ENCODE results near the gene PAX7. TPM values are rescaled to one million over a fixed set of nuclear protein-coding genes. Genes with fewer than 3 reads are reported as not detected.

The PAX7 gene
- total RNA-seq, 4 donors from 2014 or later, result 1.8 to 5.1 (median 3.9) TPM

DNA sequence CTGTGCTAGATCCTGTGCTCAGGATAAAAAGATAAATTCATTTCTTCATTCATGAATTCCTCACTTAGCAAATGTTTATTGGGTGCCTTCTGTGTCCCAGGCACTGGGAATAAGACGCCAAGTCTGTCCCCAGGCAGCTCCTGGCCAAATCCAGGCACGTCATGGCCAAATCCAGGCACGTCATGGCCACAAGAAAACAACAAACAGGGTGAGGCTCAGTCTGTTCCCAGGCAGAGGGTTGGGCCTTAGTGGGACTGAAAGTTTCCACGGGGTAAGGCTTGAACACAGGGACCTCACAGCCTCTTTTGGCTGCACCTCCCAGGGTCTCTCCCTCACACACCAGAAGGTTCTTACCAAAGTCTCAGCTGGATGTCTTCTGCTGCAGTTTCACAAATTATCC lies 95.7 kb downstream of the PAX7 start:
- ATAC-seq (peak; percentile 35 to 46), DNase-seq (peak in 1 of 2 donors; percentile 15)
- Histone ChIP-seq H3K27ac (no peak overlapping the region), H3K27me3 (peaks cover 0 to 14% (median 6%) of the 10 kb centered on the region in 3 donors), H3K36me3 (no peaks in the 10 kb centered on the region), H3K4me1 (no peaks in the 10 kb centered on the region), H3K9me3 (no peaks in the 10 kb centered on the region), H3K4me3 (no peak overlapping the region)
- in situ Hi-C loops (cut with MboI; ENCODE audit: low sequenced_read_pairs in 4 of 4), result no loop called here
- intact Hi-C loops (cut with DNase I; ENCODE audit: low total_unique reads), result loop anchor here (10.0 kb wide), 2 partner anchors 52 to 78 kb away; no protein-coding TSS in a partner anchor
- TF ChIP-seq, protein P1, sequence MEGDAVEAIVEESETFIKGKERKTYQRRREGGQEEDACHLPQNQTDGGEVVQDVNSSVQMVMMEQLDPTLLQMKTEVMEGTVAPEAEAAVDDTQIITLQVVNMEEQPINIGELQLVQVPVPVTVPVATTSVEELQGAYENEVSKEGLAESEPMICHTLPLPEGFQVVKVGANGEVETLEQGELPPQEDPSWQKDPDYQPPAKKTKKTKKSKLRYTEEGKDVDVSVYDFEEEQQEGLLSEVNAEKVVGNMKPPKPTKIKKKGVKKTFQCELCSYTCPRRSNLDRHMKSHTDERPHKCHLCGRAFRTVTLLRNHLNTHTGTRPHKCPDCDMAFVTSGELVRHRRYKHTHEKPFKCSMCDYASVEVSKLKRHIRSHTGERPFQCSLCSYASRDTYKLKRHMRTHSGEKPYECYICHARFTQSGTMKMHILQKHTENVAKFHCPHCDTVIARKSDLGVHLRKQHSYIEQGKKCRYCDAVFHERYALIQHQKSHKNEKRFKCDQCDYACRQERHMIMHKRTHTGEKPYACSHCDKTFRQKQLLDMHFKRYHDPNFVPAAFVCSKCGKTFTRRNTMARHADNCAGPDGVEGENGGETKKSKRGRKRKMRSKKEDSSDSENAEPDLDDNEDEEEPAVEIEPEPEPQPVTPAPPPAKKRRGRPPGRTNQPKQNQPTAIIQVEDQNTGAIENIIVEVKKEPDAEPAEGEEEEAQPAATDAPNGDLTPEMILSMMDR (IDR thresholded peaks at IDR 0.05 in 4 of 5, conservative IDR thresholded peaks at IDR 0.05 in 1 of 5), result no peak
- no peak for TF ChIP-seq POLR2A (IDR thresholded peaks at IDR 0.05)

DNA sequence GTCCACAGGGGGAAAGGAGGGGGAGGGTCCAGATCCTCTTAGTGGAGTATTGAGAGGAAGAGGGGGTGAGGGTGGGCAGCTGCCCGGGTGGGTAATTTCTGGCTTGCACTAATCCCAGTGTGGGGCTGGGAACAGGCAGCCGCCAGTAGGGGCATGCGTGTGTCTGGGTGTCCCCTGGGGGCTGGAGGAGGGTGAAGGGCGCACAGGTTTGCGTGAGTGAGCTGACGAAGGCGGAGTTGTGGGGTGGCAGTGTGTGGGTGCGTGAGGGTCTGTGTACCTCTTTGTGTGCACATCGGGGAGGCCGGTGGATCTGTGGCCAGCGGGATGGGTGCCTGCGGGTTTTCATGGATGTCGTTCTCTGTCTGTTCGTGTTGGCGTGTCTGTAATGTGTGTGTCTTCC lies 97.3 kb downstream of the PAX7 start:
- Histone ChIP-seq H3K4me3 (no peak overlapping the region), H3K27me3 (peaks cover 0 to 10% (median 6%) of the 10 kb centered on the region in 3 donors), H3K9me3 (no peaks in the 10 kb centered on the region), H3K36me3 (no peaks in the 10 kb centered on the region), H3K4me1 (no peaks in the 10 kb centered on the region), H3K27ac (no peak overlapping the region)
- in situ Hi-C loops (cut with MboI; ENCODE audit: low sequenced_read_pairs in 4 of 4), result no loop called here
- intact Hi-C loops (cut with DNase I; ENCODE audit: low total_unique reads), result loop anchor here (10.0 kb wide), 2 partner anchors 53 to 77 kb away; no protein-coding TSS in a partner anchor
- TF ChIP-seq, protein P1 (IDR thresholded peaks at IDR 0.05 in 4 of 5, conservative IDR thresholded peaks at IDR 0.05 in 1 of 5), result no peak
- no peak for TF ChIP-seq POLR2A (IDR thresholded peaks at IDR 0.05)
- ATAC-seq (no peak), DNase-seq (no peak)

DNA sequence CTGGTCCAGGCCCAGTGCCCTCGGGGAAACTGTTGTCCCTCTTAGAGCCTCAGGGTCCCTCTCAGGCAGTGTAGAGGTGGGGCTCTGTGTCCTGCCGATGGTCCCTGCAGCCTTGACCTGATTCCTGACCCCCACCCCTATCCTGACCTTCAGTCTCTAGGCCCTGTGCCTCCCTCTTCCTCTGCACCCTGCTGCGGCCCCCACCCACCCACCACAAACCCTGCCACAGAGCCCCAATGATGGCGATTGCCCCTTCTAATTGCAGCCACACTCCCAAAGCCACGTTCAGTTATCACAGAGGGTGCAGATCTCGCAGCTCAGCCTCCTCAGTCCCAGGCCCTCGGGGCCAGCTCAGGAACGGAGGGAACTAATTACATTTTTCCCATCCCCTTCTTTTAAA lies 99.7 kb downstream of the PAX7 start:
- Histone ChIP-seq H3K4me3 (no peak overlapping the region), H3K9me3 (no peaks in the 10 kb centered on the region), H3K27me3 (peaks cover 0 to 6% (median 3%) of the 10 kb centered on the region in 3 donors), H3K27ac (no peak overlapping the region), H3K4me1 (no peaks in the 10 kb centered on the region), H3K36me3 (no peaks in the 10 kb centered on the region)
- in situ Hi-C loops (cut with MboI; ENCODE audit: low sequenced_read_pairs in 4 of 4) (no loop called here), intact Hi-C loops (cut with DNase I; ENCODE audit: low total_unique reads) (no loop called here)
- no peak for TF ChIP-seq POLR2A (IDR thresholded peaks at IDR 0.05)
- TF ChIP-seq, protein P1 (IDR thresholded peaks at IDR 0.05 in 4 of 5, conservative IDR thresholded peaks at IDR 0.05 in 1 of 5), result no peak
- ATAC-seq (no peak), DNase-seq (no peak)

DNA sequence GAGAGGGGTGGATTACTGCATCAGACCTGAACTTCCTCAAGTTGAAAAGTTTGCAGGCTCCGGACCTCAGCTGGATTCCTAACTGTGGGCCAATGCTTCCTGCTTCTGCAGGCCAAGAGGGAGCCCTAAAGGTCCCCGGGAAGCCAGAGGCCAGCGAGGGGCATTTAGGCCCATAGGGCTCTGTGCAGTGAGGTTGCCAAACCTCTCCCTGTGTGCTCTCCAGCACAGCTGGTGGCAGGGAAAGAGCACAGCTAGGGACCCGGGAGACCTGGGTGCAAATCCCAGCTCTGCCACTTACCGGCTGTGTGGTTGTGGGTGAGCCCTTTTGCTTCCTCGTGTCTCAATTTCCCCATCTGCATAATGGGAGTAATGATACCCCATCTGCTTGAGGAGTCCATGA lies 100.5 kb downstream of the PAX7 start:
- TF ChIP-seq, protein P1 (IDR thresholded peaks at IDR 0.05 in 4 of 5, conservative IDR thresholded peaks at IDR 0.05 in 1 of 5), result no peak
- no peak for TF ChIP-seq POLR2A (IDR thresholded peaks at IDR 0.05)
- DNase-seq (no peak), ATAC-seq (no peak)
- intact Hi-C loops (cut with DNase I; ENCODE audit: low total_unique reads) (no loop called here), in situ Hi-C loops (cut with MboI; ENCODE audit: low sequenced_read_pairs in 4 of 4) (no loop called here)
- H3K4me1 ChIP-seq, result no peaks in the 10 kb centered on the region
- no peaks in the 10 kb centered on the region for H3K9me3 ChIP-seq
- no peaks in the 10 kb centered on the region for H3K36me3 ChIP-seq
- H3K4me3 ChIP-seq, result no peak overlapping the region
- H3K27ac ChIP-seq, result no peak overlapping the region
- H3K27me3 ChIP-seq, result peaks cover 0 to 3% (median 2%) of the 10 kb centered on the region in 3 donors
